ENCODE results near the gene AKR7A3. TPM values are rescaled to one million over a fixed set of nuclear protein-coding genes. Genes with fewer than 3 reads are reported as not detected.

Gene AKR7A3
- total and polyA plus RNA-seq, 10 of the 15 experiments (the other 5 are each of a cell fraction or from before 2014, with no cell fraction given), result 0.10 to 1.1 (median 0.25) TPM; not detected in 2

DNA sequence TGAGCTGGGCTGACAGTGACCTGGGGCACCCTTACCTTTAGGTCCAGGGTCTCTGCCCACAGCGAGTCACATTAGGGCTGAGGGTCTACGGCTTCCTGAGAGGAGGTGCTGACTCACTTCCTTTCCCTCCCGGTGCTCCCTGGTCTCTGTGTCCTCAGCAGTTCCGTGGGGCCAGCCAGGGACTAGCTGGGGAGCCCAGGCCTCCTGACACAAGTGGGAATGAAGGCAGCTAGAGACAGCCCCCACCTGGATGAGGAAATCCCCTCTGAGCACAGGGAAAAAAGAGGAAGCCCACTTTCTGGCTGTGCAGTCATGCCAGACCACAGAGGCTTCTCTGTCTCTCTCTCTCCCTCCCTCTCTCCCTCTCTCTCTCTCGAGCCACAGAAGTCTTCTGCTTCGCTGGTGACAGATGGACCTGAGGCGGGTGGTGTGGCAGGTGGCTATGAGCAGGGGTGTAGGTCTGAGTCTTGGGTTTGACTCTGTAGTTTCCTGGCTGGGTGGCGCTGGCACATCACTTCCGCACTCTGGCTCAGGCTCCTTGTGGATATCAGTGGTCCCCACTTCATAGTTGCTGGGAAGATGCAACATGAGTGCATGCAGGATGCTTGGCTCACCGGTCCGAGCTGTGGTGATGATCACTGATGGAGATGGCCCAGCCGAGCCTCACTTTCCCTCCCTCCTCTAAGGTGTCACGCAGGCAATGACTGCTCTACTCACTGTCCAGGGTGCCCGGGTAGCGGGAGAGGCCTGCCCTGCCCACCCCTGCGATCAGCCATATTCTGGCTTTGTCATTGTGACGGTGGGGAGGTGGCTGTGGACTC is 27.0 kb upstream of the AKR7A3 start (continued):
- TF ChIP-seq CHD4 (IDR thresholded peaks at IDR 0.05) (no peak), POLR2A (IDR thresholded peaks at IDR 0.05; ENCODE audit: low read depth, low read length) (no peak), DPF2 (IDR thresholded peaks at IDR 0.05) (peak; percentile 80), BHLHE40 (IDR thresholded peaks at IDR 0.05; ENCODE audit: borderline replicate concordance in 1 of 2, low read depth in 2 of 2, low read length in 1 of 2) (peak in 1 of 2 experiments; percentile 28; a peak in 1 of 4 replicates), SMC3 (IDR thresholded peaks at IDR 0.05; ENCODE audit: borderline replicate concordance, low read length) (no peak), ZNF622 (IDR thresholded peaks at IDR 0.05) (no peak), PAX5 (IDR thresholded peaks at IDR 0.05; ENCODE audit: borderline replicate concordance, low read depth, low read length) (peak; percentile 98), CREB1 (IDR thresholded peaks at IDR 0.05; ENCODE audit: low read depth) (0 out of 2 replicates have a peak, but pooled peaks have one; percentile 44), RUNX3 (IDR thresholded peaks at IDR 0.05; ENCODE audit: low read length) (peak; percentile 98), RELA (IDR thresholded peaks at IDR 0.05; ENCODE audit: borderline replicate concordance, partially characterized antibody) (no peak), GATAD2B (conservative IDR thresholded peaks at IDR 0.05; ENCODE audit: low read depth) (peak; percentile 76)
- TF ChIP-seq, protein P1, sequence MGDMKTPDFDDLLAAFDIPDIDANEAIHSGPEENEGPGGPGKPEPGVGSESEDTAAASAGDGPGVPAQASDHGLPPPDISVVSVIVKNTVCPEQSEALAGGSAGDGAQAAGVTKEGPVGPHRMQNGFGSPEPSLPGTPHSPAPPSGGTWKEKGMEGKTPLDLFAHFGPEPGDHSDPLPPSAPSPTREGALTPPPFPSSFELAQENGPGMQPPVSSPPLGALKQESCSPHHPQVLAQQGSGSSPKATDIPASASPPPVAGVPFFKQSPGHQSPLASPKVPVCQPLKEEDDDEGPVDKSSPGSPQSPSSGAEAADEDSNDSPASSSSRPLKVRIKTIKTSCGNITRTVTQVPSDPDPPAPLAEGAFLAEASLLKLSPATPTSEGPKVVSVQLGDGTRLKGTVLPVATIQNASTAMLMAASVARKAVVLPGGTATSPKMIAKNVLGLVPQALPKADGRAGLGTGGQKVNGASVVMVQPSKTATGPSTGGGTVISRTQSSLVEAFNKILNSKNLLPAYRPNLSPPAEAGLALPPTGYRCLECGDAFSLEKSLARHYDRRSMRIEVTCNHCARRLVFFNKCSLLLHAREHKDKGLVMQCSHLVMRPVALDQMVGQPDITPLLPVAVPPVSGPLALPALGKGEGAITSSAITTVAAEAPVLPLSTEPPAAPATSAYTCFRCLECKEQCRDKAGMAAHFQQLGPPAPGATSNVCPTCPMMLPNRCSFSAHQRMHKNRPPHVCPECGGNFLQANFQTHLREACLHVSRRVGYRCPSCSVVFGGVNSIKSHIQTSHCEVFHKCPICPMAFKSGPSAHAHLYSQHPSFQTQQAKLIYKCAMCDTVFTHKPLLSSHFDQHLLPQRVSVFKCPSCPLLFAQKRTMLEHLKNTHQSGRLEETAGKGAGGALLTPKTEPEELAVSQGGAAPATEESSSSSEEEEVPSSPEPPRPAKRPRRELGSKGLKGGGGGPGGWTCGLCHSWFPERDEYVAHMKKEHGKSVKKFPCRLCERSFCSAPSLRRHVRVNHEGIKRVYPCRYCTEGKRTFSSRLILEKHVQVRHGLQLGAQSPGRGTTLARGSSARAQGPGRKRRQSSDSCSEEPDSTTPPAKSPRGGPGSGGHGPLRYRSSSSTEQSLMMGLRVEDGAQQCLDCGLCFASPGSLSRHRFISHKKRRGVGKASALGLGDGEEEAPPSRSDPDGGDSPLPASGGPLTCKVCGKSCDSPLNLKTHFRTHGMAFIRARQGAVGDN (IDR thresholded peaks at IDR 0.05), result no peak
- TF ChIP-seq, protein P2, sequence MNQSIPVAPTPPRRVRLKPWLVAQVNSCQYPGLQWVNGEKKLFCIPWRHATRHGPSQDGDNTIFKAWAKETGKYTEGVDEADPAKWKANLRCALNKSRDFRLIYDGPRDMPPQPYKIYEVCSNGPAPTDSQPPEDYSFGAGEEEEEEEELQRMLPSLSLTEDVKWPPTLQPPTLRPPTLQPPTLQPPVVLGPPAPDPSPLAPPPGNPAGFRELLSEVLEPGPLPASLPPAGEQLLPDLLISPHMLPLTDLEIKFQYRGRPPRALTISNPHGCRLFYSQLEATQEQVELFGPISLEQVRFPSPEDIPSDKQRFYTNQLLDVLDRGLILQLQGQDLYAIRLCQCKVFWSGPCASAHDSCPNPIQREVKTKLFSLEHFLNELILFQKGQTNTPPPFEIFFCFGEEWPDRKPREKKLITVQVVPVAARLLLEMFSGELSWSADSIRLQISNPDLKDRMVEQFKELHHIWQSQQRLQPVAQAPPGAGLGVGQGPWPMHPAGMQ (IDR thresholded peaks at IDR 0.05; ENCODE audit: borderline replicate concordance), result no peak
- TF ChIP-seq, protein P3, sequence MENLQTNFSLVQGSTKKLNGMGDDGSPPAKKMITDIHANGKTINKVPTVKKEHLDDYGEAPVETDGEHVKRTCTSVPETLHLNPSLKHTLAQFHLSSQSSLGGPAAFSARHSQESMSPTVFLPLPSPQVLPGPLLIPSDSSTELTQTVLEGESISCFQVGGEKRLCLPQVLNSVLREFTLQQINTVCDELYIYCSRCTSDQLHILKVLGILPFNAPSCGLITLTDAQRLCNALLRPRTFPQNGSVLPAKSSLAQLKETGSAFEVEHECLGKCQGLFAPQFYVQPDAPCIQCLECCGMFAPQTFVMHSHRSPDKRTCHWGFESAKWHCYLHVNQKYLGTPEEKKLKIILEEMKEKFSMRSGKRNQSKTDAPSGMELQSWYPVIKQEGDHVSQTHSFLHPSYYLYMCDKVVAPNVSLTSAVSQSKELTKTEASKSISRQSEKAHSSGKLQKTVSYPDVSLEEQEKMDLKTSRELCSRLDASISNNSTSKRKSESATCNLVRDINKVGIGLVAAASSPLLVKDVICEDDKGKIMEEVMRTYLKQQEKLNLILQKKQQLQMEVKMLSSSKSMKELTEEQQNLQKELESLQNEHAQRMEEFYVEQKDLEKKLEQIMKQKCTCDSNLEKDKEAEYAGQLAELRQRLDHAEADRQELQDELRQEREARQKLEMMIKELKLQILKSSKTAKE (IDR thresholded peaks at IDR 0.05; ENCODE audit: low read depth, poor library complexity, severe bottlenecking), result peak; percentile 44
- TF ChIP-seq, protein P4, sequence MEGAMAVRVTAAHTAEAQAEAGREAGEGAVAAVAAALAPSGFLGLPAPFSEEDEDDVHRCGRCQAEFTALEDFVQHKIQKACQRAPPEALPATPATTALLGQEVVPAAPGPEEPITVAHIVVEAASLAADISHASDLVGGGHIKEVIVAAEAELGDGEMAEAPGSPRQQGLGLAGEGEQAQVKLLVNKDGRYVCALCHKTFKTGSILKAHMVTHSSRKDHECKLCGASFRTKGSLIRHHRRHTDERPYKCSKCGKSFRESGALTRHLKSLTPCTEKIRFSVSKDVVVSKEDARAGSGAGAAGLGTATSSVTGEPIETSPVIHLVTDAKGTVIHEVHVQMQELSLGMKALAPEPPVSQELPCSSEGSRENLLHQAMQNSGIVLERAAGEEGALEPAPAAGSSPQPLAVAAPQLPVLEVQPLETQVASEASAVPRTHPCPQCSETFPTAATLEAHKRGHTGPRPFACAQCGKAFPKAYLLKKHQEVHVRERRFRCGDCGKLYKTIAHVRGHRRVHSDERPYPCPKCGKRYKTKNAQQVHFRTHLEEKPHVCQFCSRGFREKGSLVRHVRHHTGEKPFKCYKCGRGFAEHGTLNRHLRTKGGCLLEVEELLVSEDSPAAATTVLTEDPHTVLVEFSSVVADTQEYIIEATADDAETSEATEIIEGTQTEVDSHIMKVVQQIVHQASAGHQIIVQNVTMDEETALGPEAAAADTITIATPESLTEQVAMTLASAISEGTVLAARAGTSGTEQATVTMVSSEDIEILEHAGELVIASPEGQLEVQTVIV (IDR thresholded peaks at IDR 0.05; ENCODE audit: borderline replicate concordance, partially characterized antibody), result no peak
- TF ChIP-seq, protein P5, sequence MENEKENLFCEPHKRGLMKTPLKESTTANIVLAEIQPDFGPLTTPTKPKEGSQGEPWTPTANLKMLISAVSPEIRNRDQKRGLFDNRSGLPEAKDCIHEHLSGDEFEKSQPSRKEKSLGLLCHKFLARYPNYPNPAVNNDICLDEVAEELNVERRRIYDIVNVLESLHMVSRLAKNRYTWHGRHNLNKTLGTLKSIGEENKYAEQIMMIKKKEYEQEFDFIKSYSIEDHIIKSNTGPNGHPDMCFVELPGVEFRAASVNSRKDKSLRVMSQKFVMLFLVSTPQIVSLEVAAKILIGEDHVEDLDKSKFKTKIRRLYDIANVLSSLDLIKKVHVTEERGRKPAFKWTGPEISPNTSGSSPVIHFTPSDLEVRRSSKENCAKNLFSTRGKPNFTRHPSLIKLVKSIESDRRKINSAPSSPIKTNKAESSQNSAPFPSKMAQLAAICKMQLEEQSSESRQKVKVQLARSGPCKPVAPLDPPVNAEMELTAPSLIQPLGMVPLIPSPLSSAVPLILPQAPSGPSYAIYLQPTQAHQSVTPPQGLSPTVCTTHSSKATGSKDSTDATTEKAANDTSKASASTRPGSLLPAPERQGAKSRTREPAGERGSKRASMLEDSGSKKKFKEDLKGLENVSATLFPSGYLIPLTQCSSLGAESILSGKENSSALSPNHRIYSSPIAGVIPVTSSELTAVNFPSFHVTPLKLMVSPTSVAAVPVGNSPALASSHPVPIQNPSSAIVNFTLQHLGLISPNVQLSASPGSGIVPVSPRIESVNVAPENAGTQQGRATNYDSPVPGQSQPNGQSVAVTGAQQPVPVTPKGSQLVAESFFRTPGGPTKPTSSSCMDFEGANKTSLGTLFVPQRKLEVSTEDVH (IDR thresholded peaks at IDR 0.05; ENCODE audit: low read depth, partially characterized antibody), result no peak

Measured in GM12878 (cell line).